Stimulated activated CD8-positive, alpha-beta memory T cell treated with anti-CD3 and anti-CD28 coated beads, Interleukin-2, amount 100 ng/mL, for 1 hour (primary cell): ENCODE data around the gene VAT1.

ENCODE experiments used
- DNase-seq, 2 donors: peaks; one replicate each; pipeline ENCODE4 v3.0.0-alpha.2; 2020; ENCODE audit warnings: low read depth in 2 of 2

The VAT1 gene

GRCh38 chr17:43027091-43028032, 5.2 kb upstream of the VAT1 start:
- no peak for DNase-seq

DNA sequence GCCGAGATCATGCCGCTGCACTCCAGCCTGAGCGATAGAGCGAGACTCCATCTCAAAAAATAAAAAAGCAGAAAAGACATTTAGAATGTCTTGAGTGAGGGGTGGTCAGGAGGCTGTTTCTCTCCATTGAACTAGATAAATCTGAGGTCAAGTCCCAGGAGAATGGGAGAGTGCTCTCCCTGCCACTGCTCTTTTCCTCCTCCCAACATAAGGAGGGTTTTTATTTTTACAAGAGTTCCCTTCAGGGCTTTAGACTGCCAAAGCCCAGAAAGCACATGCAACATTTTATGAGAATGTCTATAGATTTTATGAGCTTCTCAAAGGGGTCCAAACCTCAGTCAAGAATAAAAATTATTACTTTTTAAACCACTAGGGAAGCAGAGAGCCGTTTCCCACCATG, 4.4 kb upstream of the VAT1 start:
- DNase-seq: no peak

- DNase-seq: no peak
These were observed 3.8 kb upstream of the VAT1 start for GRCh38 chr17:43025766-43026537.

DNA sequence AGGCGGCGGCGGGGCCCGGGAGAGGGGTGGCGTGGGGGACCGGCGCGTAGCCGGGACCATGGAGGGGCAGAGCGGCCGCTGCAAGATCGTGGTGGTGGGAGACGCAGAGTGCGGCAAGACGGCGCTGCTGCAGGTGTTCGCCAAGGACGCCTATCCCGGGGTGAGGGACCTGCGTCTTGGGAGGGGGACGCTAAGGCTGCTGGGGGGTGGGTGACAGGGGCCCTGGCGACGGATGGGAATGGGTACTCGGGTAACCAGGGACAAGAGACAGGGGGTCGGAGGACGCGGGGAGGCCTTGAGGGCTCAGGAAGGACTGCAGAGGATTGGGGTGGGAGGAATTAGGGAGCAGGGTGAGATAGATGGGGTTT, 3.1 kb upstream of the VAT1 start:
- no peak for DNase-seq

DNA sequence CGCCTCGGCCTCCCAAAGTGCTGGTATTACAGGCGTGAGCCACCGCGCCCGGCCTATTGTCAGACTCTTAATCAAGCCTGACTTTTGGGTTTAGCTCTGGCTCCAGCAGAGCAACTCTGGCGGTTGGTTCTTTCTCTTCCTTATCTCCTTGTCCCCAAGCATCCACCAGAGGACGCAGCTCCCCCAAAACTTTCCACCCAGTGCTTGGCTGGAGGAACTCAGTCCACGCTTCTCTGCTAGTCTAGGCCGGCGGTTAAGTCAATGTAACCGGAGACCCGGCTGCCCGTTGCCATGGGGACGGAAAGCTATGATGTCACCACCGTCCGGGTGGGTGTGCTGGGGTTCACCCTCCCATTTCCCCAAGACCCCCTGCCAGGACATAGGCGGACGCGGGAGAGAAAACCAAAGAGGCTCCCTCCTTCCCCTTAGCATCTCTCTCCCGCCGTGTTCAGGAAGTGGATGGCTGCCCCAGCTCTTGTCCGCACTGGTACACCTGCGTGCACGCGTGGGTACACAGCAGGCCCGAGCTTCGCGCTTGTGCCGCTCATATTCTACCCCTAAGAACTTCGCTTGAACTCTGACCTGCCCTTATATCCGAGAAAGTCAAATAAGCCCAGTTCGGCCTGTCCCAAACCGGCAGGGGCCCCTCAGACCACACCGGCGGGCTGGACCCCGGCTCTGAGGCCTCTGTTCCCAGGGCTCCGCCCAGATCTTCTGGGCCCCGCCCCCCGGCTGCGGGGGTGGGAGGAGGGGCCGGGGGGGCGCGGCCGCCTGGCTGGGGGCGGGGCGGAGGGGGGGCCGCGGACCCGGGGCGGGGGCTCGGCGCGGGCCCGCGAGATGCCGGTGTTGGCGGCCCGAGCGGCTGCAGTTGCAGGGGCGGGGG, 2.5 kb upstream of the VAT1 start, which contains the start of gene RND2:
Gene RND2, plus strand, starts transcription at position 825 of the 883 bp plus-strand sequence. CDS start 117 bp downstream, outside the sequence.
- peak; percentile 54 to 64 for DNase-seq

- peak in 1 of 2 donors; percentile 30 for DNase-seq
These were observed 1.1 kb downstream of the VAT1 start for GRCh38 chr17:43020789-43021740.

DNA sequence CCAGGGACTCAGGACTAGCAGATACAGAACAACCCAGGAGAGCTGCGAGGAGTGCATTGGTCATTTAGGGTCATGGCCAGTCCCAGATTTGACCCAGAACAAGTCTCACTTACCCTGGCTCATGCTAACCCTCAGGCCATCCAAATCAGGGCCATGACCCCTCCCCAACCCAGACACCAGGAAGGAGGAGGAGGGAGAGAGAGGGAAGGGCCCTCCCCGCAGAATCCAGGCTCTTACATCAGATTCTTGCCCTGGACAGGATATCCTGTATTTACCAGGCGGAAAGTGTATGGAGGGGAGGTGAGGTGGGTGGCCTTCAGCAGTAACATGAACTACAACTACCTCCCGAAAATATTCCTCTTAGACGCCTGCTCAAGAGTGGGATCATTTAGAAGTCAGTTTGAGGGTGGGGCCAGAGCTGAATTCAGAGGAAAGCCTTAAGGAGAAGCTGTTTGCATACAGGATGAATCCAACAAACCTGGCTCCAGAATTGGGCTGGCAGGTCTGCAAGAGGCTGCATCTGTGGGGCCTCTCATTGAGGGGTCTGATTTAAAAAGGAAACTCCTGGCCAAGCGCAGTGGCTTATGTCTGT, 2.1 kb downstream of the VAT1 start:
- DNase-seq: no peak

- DNase-seq: no peak
These were observed 2.8 kb downstream of the VAT1 start for GRCh38 chr17:43019418-43019817.

- no peak for DNase-seq
These were observed 3.3 kb downstream of the VAT1 start for GRCh38 chr17:43018932-43019331.

GRCh38 chr17:43018008-43018853, 4.0 kb downstream of the VAT1 start:
- no peak for DNase-seq

GRCh38 chr17:43016216-43016615, 6.0 kb downstream of the VAT1 start:
- no peak for DNase-seq

DNA sequence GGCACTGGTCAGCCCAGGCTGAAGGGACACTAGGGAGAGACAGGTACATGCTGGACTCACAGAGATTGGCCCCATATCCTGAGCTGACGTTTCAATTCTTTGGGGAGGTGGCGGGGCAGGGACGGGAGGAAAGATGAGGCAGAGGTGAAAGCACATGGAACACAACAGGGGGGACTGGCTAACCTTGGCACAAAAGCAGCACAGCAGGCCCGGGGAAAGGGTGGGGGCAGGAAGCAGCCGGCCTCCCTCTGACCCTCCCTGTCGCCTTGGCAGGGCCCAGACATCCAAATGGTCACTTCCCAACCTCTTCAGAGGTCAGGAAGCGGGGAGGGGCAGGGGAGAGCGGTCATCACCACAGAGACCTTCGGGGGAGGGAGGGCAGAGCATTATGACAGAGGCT, 6.6 kb downstream of the VAT1 start:
- no peak for DNase-seq

GRCh38 chr17:43014649-43015542, 7.3 kb downstream of the VAT1 start:
- no peak for DNase-seq

GRCh38 chr17:43014020-43014648, 8.1 kb downstream of the VAT1 start:
- no peak for DNase-seq

DNA sequence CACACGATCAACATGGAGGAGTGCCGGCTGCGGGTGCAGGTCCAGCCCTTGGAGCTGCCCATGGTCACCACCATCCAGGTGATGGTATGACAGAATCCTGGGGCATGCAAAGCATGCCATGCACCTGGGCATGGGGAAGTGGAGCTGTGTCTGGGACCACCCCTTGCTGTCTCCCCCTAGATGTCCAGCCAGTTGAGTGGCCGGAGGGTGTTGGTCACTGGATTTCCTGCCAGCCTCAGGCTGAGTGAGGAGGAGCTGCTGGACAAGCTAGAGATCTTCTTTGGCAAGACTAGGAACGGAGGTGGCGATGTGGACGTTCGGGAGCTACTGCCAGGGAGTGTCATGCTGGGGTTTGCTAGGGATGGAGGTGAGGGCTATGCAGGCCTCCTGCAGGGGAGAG, 8.9 kb downstream of the VAT1 start:
- no peak for DNase-seq

DNA sequence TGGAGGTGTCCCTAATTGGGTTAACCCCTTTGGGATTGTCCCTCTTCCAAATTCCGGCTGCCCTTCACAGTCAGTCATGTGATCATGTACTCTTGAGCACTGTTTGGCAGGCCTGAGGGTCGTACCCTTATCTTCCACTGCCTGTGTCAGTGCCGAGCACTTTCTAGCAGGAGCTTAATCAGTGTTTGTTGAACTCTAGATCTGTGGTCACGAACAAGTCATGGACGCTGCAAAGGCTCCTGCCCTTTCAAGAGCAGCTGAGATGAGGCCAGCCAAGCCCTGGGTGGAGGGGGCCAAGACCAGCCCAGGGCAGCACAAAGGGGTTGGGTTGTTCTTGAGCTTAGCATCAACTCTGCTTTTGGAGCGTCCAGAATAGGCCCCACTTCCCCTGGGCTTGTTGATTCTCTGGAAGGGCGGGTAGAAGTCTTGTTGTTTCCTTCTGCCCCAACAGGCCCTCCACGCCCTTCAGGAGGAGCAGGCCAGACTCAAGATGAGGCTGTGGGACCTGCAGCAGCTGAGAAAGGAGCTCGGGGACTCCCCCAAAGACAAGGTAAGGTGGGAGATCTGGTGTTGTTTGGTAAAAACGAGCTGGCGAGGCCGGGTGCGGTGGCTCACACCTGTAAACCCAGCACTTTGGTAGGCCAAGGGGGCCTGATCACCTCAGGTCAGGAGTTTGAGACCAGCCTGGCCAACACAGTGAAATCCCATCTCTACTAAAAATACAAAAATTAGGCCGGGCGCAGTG, 10.3 kb downstream of the VAT1 start:
- DNase-seq: no peak

DNA sequence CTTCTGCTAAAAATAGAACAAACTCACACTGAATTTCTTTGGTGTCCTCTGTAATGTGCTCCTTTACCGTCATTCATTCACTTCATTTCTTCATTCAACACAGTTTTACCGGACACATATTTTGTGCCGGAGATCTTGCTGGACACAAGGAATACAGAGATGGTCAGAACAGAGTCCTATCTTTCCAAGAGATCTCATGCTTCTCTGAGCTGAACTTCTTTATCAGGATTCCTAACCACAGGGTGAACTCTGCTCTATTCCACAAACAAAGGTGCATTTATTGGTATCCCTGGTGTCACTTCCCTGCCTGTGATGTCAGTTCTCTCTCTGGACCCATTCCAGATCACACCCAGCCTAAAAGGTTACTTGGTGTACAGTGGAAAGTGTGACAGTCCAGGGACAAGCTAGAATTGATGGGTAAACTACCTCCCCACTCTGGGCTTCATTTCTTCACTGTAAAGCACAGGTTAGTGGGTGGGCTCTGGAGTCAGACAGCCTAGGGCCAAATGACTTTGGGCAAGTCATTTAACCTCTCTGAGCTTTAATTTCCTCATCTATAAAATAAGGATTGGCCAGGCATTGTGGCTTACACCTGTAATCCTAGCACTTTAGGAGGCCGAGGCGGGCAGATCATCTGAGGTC, 11.4 kb downstream of the VAT1 start:
- no peak for DNase-seq
